K562 (cell line): ENCODE data around the gene PSMD1. TPM values are rescaled to one million over a fixed set of nuclear protein-coding genes. Genes with fewer than 3 reads are reported as not detected.

Source experiments
- ARID3B ChIP-seq: fragments of 250-450 bp; sonication (Bioruptor Pico); IDR thresholded peaks from 2 replicates; pipeline ENCODE4 v1.4.0; 2020; ENCODE audit warnings: borderline replicate concordance
- CAMTA2 ChIP-seq: fragments of 250-450 bp; sonication (Bioruptor Pico); conservative IDR thresholded peaks from 2 replicates; pipeline ENCODE4 v1.5.1; 2022
- DACH1 ChIP-seq: fragments of 450-650 bp; IDR thresholded peaks from 2 replicates; pipeline ENCODE4 v1.6.1; 2018; ENCODE audit not compliant: partially characterized antibody
- DDX20 ChIP-seq: fragments of 450-650 bp; IDR thresholded peaks from 2 replicates; pipeline ENCODE4 v1.6.1; 2016; ENCODE audit warnings: missing genetic modification characterization, low read depth, mild to moderate bottlenecking, missing compliant biosample characterization, moderate library complexity
- DPF2 ChIP-seq: fragments of 450-650 bp; IDR thresholded peaks from 2 replicates; pipeline ENCODE4 v1.6.1; 2016
- E2F8 ChIP-seq: fragments of 450-650 bp; IDR thresholded peaks from 2 replicates; pipeline ENCODE4 v1.7.1; 2018; ENCODE audit warnings: mild to moderate bottlenecking, low read depth; ENCODE audit not compliant: partially characterized antibody
- IRF2 ChIP-seq: sonication (generic); formaldehyde crosslinking; IDR thresholded peaks from 2 replicates; pipeline ENCODE4 v1.8.1; 2022; ENCODE audit warnings: mild to moderate bottlenecking, missing genetic modification reagents
- KLF1 ChIP-seq: fragments of 450-650 bp; IDR thresholded peaks from 2 replicates; pipeline ENCODE4 v1.6.1; 2016; ENCODE audit warnings: missing genetic modification characterization, missing compliant biosample characterization
- MEIS2 ChIP-seq: fragments of 450-650 bp; IDR thresholded peaks from 2 replicates; pipeline ENCODE4 v1.6.1; 2014; ENCODE audit warnings: mild to moderate bottlenecking; ENCODE audit not compliant: partially characterized antibody
- NFE2 ChIP-seq: IDR thresholded peaks from 2 replicates; pipeline ENCODE4 v1.6.1; 2014; ENCODE audit warnings: antibody characterized with exemption, low read depth
- NR3C1 ChIP-seq: sonication (generic); formaldehyde crosslinking; IDR thresholded peaks from 2 replicates; pipeline ENCODE4 v1.8.1; 2022; ENCODE audit warnings: missing genetic modification reagents
- PRPF4 ChIP-seq: fragments of 200-400 bp; formaldehyde crosslinking; IDR thresholded peaks from one replicate; pipeline ENCODE4 v1.6.1; 2017; ENCODE audit warnings: low read length, low read depth, mild to moderate bottlenecking; ENCODE audit not compliant: insufficient read depth, poor library complexity, severe bottlenecking
- PURB ChIP-seq: sonication (generic); formaldehyde crosslinking; IDR thresholded peaks from 2 replicates; pipeline ENCODE4 v1.9.0; 2021; ENCODE audit warnings: low read depth, mild to moderate bottlenecking, missing genetic modification reagents
- TRIM24 ChIP-seq, 2 experiments: fragments of 450-650 bp; IDR thresholded peaks; 2 replicates each; pipeline ENCODE4 v1.6.1; 2016
- XRCC4 ChIP-seq: IDR thresholded peaks from one replicate; pipeline ENCODE4 v1.6.1; 2011; ENCODE audit not compliant: insufficient read depth, insufficient read length; ENCODE audit errors: extremely low read depth
- ZKSCAN1 ChIP-seq: fragments of 150-350 bp; IDR thresholded peaks from 2 replicates; pipeline ENCODE4 v1.6.1; 2016; ENCODE audit warnings: low read depth, low read length
- ZNF143 ChIP-seq: sonication (generic); formaldehyde crosslinking; IDR thresholded peaks from 2 replicates; pipeline ENCODE4 v1.9.0; 2022; ENCODE audit warnings: mild to moderate bottlenecking, missing genetic modification reagents
- ZNF740 ChIP-seq, 3 experiments: fragments of 200-800 bp in 1 of 3; sonication (Bioruptor generic) in 1 of 3; sonication (generic) in 1 of 3; formaldehyde crosslinking in 1 of 3; IDR thresholded peaks; 2 replicates each; pipeline versions ENCODE4 v1.6.1 to v1.8.0; 2016 to 2022; ENCODE audit warnings: mild to moderate bottlenecking in 2 of 3, missing compliant biosample characterization in 2 of 3, missing genetic modification characterization in 2 of 3, missing genetic modification reagents in 1 of 3
- polyA plus RNA-seq, 8 experiments: library from polyadenylated mRNA; depleted of rRNA in 4 of 8; stranded (reverse) in 5 of 8; unstranded in 3 of 8; fragments of >200 nt; fragmentation: Nextera tagmentation in 2 of 8; fragmentation: Illumina TruSeq in 1 of 8; extraction: Ambion mirVana in 2 of 8; extraction: Trizol in 1 of 8; gene quantifications; 2 replicates each; pipeline versions ENCODE4 v1.2.1 to v1.2.3, GENCODE V29; 2011 to 2014; ENCODE audit warnings: inconsistent platforms in 1 of 8, missing spikeins in 1 of 8
- total RNA-seq, 7 experiments: library from RNA; depleted of rRNA in 6 of 7; stranded (reverse); fragments of >200 nt in 6 of 7; fragmentation: Illumina TruSeq in 2 of 7; extraction: Trizol in 2 of 7; gene quantifications; 2 replicates each; pipeline versions ENCODE4 v1.2.1 to v1.2.3, GENCODE V29; 2011 to 2021; ENCODE audit warnings: low replicate concordance in 1 of 7
- TF ChIP-seq, protein P1 (sequence below): fragments of 450-650 bp; IDR thresholded peaks from 2 replicates; pipeline ENCODE4 v1.6.1; 2016; ENCODE audit warnings: mild to moderate bottlenecking
- TF ChIP-seq, protein P2 (sequence below): fragments of 250-450 bp; sonication (Bioruptor Pico); IDR thresholded peaks from 2 replicates; pipeline ENCODE4 v1.9.0; 2021; ENCODE audit warnings: mild to moderate bottlenecking

Gene PSMD1
- total and polyA plus RNA-seq, 9 of the 15 experiments (the other 6 are each of a cell fraction or from before 2014, with no cell fraction given) = 100 to 257 (median 147) TPM

DNA sequence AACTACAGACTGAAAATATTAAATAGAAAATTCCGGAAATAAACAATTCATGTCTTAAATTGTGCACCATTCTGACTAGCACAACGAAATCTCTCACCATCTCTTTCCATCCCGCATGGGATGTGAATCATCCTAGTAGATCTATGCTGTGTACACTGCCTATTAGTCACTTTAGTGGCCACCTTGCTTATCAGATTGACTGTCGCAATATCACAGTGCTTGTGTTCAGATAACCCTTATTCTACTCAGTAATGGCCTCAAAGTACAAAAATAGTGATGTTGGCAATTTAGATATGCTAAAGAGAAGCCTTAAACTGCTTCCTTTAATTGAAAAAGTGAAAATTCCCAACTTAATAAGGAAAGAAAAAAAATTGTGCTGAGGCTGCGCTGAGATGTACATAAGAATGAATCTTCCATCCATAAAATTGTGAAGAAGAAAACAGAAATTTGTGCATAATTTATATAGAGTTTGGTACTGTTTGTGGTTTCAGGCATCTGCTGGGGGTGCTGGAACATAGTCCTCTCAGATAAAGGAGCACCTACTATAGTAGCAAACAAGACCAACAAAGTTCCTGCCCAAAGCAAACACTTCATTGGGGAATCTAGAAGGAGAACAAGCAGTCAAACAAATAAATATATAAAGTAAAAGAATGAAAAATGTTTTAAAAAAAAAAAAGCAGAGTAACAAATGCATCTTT lies 12.0 kb downstream of the PSMD1 start (continued):
- TF ChIP-seq, protein P1, sequence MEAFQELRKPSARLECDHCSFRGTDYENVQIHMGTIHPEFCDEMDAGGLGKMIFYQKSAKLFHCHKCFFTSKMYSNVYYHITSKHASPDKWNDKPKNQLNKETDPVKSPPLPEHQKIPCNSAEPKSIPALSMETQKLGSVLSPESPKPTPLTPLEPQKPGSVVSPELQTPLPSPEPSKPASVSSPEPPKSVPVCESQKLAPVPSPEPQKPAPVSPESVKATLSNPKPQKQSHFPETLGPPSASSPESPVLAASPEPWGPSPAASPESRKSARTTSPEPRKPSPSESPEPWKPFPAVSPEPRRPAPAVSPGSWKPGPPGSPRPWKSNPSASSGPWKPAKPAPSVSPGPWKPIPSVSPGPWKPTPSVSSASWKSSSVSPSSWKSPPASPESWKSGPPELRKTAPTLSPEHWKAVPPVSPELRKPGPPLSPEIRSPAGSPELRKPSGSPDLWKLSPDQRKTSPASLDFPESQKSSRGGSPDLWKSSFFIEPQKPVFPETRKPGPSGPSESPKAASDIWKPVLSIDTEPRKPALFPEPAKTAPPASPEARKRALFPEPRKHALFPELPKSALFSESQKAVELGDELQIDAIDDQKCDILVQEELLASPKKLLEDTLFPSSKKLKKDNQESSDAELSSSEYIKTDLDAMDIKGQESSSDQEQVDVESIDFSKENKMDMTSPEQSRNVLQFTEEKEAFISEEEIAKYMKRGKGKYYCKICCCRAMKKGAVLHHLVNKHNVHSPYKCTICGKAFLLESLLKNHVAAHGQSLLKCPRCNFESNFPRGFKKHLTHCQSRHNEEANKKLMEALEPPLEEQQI = no peak
- TF ChIP-seq PURB (CRISPR knock-in tag) (no peak), ZKSCAN1 (no peak), PRPF4 (no peak), NR3C1 (CRISPR knock-in tag) (no peak), ARID3B (CRISPR knock-in tag) (no peak), IRF2 (CRISPR knock-in tag) (no peak), DPF2 (peak; percentile 65), TRIM24 (IDR thresholded peaks at IDR 0.05) (no peak), XRCC4 (no peak), MEIS2 (peak; percentile 7), DACH1 (peak; percentile 39), ZNF143 (CRISPR knock-in tag) (no peak), ZNF740 (CRISPR knock-in tag; IDR thresholded peaks at IDR 0.05) (no peak), ZNF740 (tag; IDR thresholded peaks at IDR 0.05) (no peak), DDX20 (tag) (no peak), NFE2 (no peak), KLF1 (no peak), E2F8 (no peak), CAMTA2 (CRISPR knock-in tag) (no peak)
- TF ChIP-seq, protein P2, sequence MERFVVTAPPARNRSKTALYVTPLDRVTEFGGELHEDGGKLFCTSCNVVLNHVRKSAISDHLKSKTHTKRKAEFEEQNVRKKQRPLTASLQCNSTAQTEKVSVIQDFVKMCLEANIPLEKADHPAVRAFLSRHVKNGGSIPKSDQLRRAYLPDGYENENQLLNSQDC (CRISPR knock-in tag) = no peak
